Cardiac fibroblast (primary cell): ENCODE results near the gene KLF6.

Source experiments
- DNase-seq, 2 donors: peaks; one replicate each; pipeline versions ENCODE4 v3.0.0 to v3.0.0-alpha.2; 2010; ENCODE audit warnings: low read depth in 2 of 2
- H3K4me3 ChIP-seq, 2 donors: replicated peaks in 1 of 2; 1 replicate in 1 of 2; 2 replicates in 1 of 2; pipeline ENCODE4 v1.5.1; 2011; ENCODE audit warnings: low read depth in 2 of 2, low read length in 2 of 2, mild to moderate bottlenecking in 2 of 2, moderate library complexity in 1 of 2
- CTCF ChIP-seq: IDR thresholded peaks from one replicate; pipeline ENCODE4 v1.5.1; 2011; ENCODE audit warnings: low read depth, mild to moderate bottlenecking, low read length, inconsistent platforms

Gene KLF6

GRCh38 chr10:3757638-3758490, 27.1 kb downstream of the KLF6 start:
- TF ChIP-seq CTCF, result no peak
- peak in 1 of 2 donors; percentile 63 for DNase-seq
- no peak overlapping the region for H3K4me3 ChIP-seq

GRCh38 chr10:3757250-3757637, 27.8 kb downstream of the KLF6 start:
- no peak for TF ChIP-seq CTCF

GRCh38 chr10:3756360-3756740, 28.7 kb downstream of the KLF6 start:
- no peak for DNase-seq
- TF ChIP-seq CTCF, result no peak

More at GRCh38 chr10:3757250-3757637, 27.8 kb downstream of the KLF6 start:
- no peak overlapping the region for H3K4me3 ChIP-seq
- no peak for DNase-seq

GRCh38 chr10:3755440-3756359, 29.3 kb downstream of the KLF6 start:
- no peak overlapping the region for H3K4me3 ChIP-seq
- TF ChIP-seq CTCF, result no peak
- DNase-seq, result peak; percentile 82

More at GRCh38 chr10:3756360-3756740, 28.7 kb downstream of the KLF6 start:
- H3K4me3 ChIP-seq, result no peak overlapping the region

- no peak overlapping the region for H3K4me3 ChIP-seq
- peak; percentile 97 for DNase-seq
- no peak for TF ChIP-seq CTCF
Measured at GRCh38 chr10:3754727-3755439, 30.1 kb downstream of the KLF6 start.

- TF ChIP-seq CTCF, result no peak
- peak in 1 of 2 donors; percentile 65 for DNase-seq
- no peak overlapping the region for H3K4me3 ChIP-seq
Measured at GRCh38 chr10:3750854-3751253, 34.2 kb downstream of the KLF6 start.
